Measurements from ENCODE around the gene FDPS. TPM values are rescaled to one million over a fixed set of nuclear protein-coding genes. Genes with fewer than 3 reads are reported as not detected.

Gene FDPS
- total and polyA plus RNA-seq, 2 donors (not counting 1 experiment from before 2014, with no cell fraction given), result 88.3 to 128 TPM

DNA sequence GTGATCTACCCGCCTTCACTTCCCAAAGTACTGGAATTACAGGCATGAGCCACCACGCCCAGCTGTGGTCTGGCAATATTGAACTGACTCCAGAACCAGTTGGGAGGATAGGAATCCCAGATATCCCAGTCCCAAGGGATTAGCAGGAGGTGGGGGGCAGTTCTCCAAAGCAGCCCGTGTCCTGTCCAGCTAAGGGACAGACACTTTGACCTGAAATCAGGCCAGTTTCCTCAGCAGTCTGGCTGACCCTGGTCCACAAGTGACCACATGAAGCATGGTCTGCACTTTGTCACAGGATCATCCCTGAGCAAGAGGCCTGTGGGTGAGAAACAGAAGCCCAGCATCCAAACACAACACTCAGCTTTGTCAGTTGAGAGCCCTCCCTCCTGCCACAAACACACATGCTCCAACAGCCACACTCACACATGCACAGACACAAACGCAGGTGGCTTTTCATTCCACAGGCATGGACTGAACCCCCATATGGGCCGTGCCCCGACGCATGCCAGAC, 2.7 kb upstream of the FDPS start:
- H3K79me2 ChIP-seq (ENCODE audit: control insufficient read depth, insufficient read depth, low read length), result peaks cover 23% of the 10 kb centered on the region
- Mint-ChIP-seq H3K4me1 (peaks cover 22% of the 10 kb centered on the region), H3K27me3 (peaks cover 4% of the 10 kb centered on the region), H3K4me3 (no peak overlapping the region), H3K27ac (peak overlapping the region; percentile 20), H3K9me3 (ENCODE audit: insufficient read depth) (no peaks in the 10 kb centered on the region)
- H3K9ac ChIP-seq (ENCODE audit: low read length), result no peak overlapping the region
- H3K36me3 ChIP-seq (replicated peaks in 1 of 2; ENCODE audit: control extremely low read depth in 1 of 2, control insufficient read depth in 1 of 2, extremely low read depth in 1 of 2, insufficient read depth in 2 of 2, low read length in 1 of 2), result no peaks in the 10 kb centered on the region
- 71% methylated on average over 5 of the region's 7 CpGs for WGBS (ENCODE audit: insufficient coverage)
- ATAC-seq (ENCODE audit: low read depth), result no peak
- H3K27me3 ChIP-seq (replicated peaks in 1 of 4; ENCODE audit: control extremely low read depth in 1 of 4, control insufficient read depth in 3 of 4, insufficient read depth in 4 of 4, low read length in 3 of 4), result no peaks in the 10 kb centered on the region
- POLR2A ChIA-PET, result interaction anchor here (0.6 kb wide), 1 partner anchor 640 kb away, joined by 3 read pairs; no protein-coding TSS in a partner anchor
- H3K4me1 ChIP-seq (ENCODE audit: control insufficient read depth in 2 of 2, insufficient read depth in 2 of 2, low read length in 2 of 2), result peaks cover 10 to 23% of the 10 kb centered on the region in 2 donors
- no peak overlapping the region for H3K4me3 ChIP-seq (ENCODE audit: control extremely low read depth in 1 of 5, extremely low read depth in 1 of 5, insufficient read depth in 1 of 5, low read depth in 2 of 5, low read length in 4 of 5)
- no peaks in the 10 kb centered on the region for H4K20me1 ChIP-seq (ENCODE audit: control insufficient read depth, insufficient read depth, low read length, poor library complexity, severe bottlenecking)
- intact Hi-C loops (cut with micrococcal nuclease), result loop anchor here (5.0 kb wide), 1 partner anchor 551 kb away; the partner anchor contains the start of genes GON4L and SYT11
- CTCF ChIA-PET, result interaction anchor here (1.0 to 5.0 kb wide), 4 partner anchors 12 to 55 kb away, joined by 3 to 46 read pairs (median 18); partner anchors contain the start of gene ENTREP3
- H3K9me3 ChIP-seq (ENCODE audit: control extremely low read depth in 1 of 3, control insufficient read depth in 2 of 3, insufficient read depth in 1 of 3, low read length in 2 of 3), result peaks cover 0 to 2% (median 0%) of the 10 kb centered on the region in 3 donors
- no peak for DNase-seq
- TF ChIP-seq EZH2 (IDR thresholded peaks at IDR 0.05; ENCODE audit: borderline replicate concordance, insufficient read depth, low read depth, low read length, poor library complexity, severe bottlenecking), result no peak
- no peak overlapping the region for H2AFZ ChIP-seq (ENCODE audit: insufficient read depth, low read depth, low read length, poor library complexity, severe bottlenecking)
- no peak overlapping the region for H3K27ac ChIP-seq (ENCODE audit: low read length in 2 of 2)
- H3K4me2 ChIP-seq (replicated peaks; ENCODE audit: low read depth, low read length, poor library complexity, severe bottlenecking), result no peak overlapping the region

DNA sequence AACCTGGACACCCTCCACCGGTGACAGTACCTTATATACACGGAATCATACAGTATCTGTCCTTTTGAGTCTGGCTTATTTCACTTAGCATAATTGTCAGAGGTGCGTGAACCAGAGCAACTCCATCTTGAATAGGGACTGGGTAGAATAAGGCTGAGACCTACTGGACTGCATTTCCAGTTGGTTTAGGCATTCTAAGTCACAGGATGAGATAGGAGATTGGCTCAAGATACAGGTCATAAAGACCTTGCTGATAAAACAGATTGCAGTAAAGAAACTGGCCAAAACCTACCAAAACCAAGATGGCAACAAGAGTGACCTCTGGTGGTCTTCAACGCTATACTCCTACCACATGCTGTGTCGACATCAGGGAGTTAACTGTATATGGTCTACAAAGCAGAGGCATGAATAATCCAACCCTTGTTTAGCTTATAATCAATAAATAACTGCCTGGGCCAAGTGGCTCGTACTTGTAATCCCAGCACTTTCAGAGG, 1.4 kb upstream of the FDPS start:
- DNase-seq (peak; percentile 52), ATAC-seq (ENCODE audit: low read depth) (no peak)
- H3K4me1 ChIP-seq (ENCODE audit: control insufficient read depth in 2 of 2, insufficient read depth in 2 of 2, low read length in 2 of 2), result peaks cover 10 to 23% of the 10 kb centered on the region in 2 donors
- H3K79me2 ChIP-seq (ENCODE audit: control insufficient read depth, insufficient read depth, low read length), result peaks cover 30% of the 10 kb centered on the region
- H3K9me3 Mint-ChIP-seq (ENCODE audit: insufficient read depth), result no peaks in the 10 kb centered on the region
- no peaks in the 10 kb centered on the region for H3K27me3 ChIP-seq (replicated peaks in 1 of 4; ENCODE audit: control extremely low read depth in 1 of 4, control insufficient read depth in 3 of 4, insufficient read depth in 4 of 4, low read length in 3 of 4)
- H3K4me3 Mint-ChIP-seq, result peak overlapping the region; percentile 59
- H2AFZ ChIP-seq (ENCODE audit: insufficient read depth, low read depth, low read length, poor library complexity, severe bottlenecking), result no peak overlapping the region
- ChIA-PET POLR2A (interaction anchor here (0.7 to 1.4 kb wide), 4 partner anchors 16 to 1487 kb away, joined by 3 to 5 read pairs (median 4); partner anchors contain the start of gene SCAMP3), CTCF (interaction anchor here (0.7 to 5.0 kb wide), 7 partner anchors 10 to 79 kb away, joined by 3 to 46 read pairs (median 6); partner anchors contain the start of genes CLK2 and RUSC1)
- H3K27ac Mint-ChIP-seq, result peak overlapping the region; percentile 79
- H3K9ac ChIP-seq (ENCODE audit: low read length), result no peak overlapping the region
- no peak overlapping the region for H3K4me2 ChIP-seq (replicated peaks; ENCODE audit: low read depth, low read length, poor library complexity, severe bottlenecking)
- intact Hi-C loops (cut with micrococcal nuclease), result loop anchor here (5.0 kb wide), 1 partner anchor 550 kb away; the partner anchor contains the start of genes GON4L and SYT11
- peaks cover 27% of the 10 kb centered on the region for H3K4me1 Mint-ChIP-seq
- TF ChIP-seq CTCF (IDR thresholded peaks at IDR 0.05) (no peak), EZH2 (IDR thresholded peaks at IDR 0.05; ENCODE audit: borderline replicate concordance, insufficient read depth, low read depth, low read length, poor library complexity, severe bottlenecking) (no peak)
- H3K36me3 ChIP-seq (replicated peaks in 1 of 2; ENCODE audit: control extremely low read depth in 1 of 2, control insufficient read depth in 1 of 2, extremely low read depth in 1 of 2, insufficient read depth in 2 of 2, low read length in 1 of 2), result no peaks in the 10 kb centered on the region
- peaks cover 0 to 2% (median 0%) of the 10 kb centered on the region in 3 donors for H3K9me3 ChIP-seq (ENCODE audit: control extremely low read depth in 1 of 3, control insufficient read depth in 2 of 3, insufficient read depth in 1 of 3, low read length in 2 of 3)
- peaks cover 4% of the 10 kb centered on the region for H3K27me3 Mint-ChIP-seq
- no peaks in the 10 kb centered on the region for H4K20me1 ChIP-seq (ENCODE audit: control insufficient read depth, insufficient read depth, low read length, poor library complexity, severe bottlenecking)
- peak overlapping the region in 1 of 2 donors; percentile 91 for H3K27ac ChIP-seq (ENCODE audit: low read length in 2 of 2)
- H3K4me3 ChIP-seq (ENCODE audit: control extremely low read depth in 1 of 5, extremely low read depth in 1 of 5, insufficient read depth in 1 of 5, low read depth in 2 of 5, low read length in 4 of 5), result no peak overlapping the region
- 72% methylated on average over 5 of the region's 6 CpGs for WGBS (ENCODE audit: insufficient coverage)
